IMR-90 (cell line): ENCODE data around the gene PI4KA. TPM values are rescaled to one million over a fixed set of nuclear protein-coding genes. Genes with fewer than 3 reads are reported as not detected.
A peak's percentile ranks its signal among the peaks of the same experiment; 100 is the strongest.

Source experiments
- ATAC-seq: fragments of 200-7000 bp; cut with Tn5 transposase; 2 replicates; pipeline ENCODE4 v1.9.1; 2020; ENCODE audit warnings: low read depth, mild to moderate bottlenecking, moderate library complexity
- BruUV-seq: library from RNA; stranded (reverse); fragments of 400-500 nt; replicated peaks from 2 replicates; lab custom pipeline; 2021; lab: Mats Ljungman, UMichigan
- CTCF ChIA-PET: fragments of 300-600 bp; formaldehyde crosslinking; extraction: SDS; loops from one replicate; lab custom pipeline; 2021; ENCODE audit warnings: antibody characterized with exemption; lab: Yijun Ruan, JAX
- POLR2A ChIA-PET: fragments of 300-600 bp; sonication (Branson Sonifier 250); formaldehyde crosslinking; loops from one replicate; lab custom pipeline; 2022; ENCODE audit warnings: antibody characterized with exemption; ENCODE audit not compliant: unreplicated experiment; lab: Charles Lee
- DNase-seq: peaks from one replicate; pipeline ENCODE4 v3.0.0; 2013
- H2AFZ ChIP-seq: replicated peaks from 2 replicates; pipeline ENCODE3; 2013; ENCODE audit warnings: low read length, mild to moderate bottlenecking; ENCODE audit not compliant: poor library complexity
- H2AK5ac ChIP-seq: 2 replicates; pipeline ENCODE4 v1.6.1; 2013; ENCODE audit warnings: low read depth, low read length, inconsistent platforms
- H2AK9ac ChIP-seq: replicated peaks from 2 replicates; pipeline ENCODE3; 2013; ENCODE audit warnings: mild to moderate bottlenecking, low read depth, low read length, moderate library complexity; ENCODE audit not compliant: poor library complexity
- H2BK120ac ChIP-seq: 2 replicates; pipeline ENCODE4 v1.6.1; 2013; ENCODE audit warnings: low read depth, low read length, inconsistent platforms
- H2BK15ac ChIP-seq: 3 replicates; pipeline ENCODE4 v1.6.1; 2013; ENCODE audit warnings: low read depth, low read length, inconsistent platforms
- H2BK20ac ChIP-seq: 2 replicates; pipeline ENCODE4 v1.6.1; 2013; ENCODE audit warnings: low read depth, mild to moderate bottlenecking, inconsistent platforms, low read length, moderate library complexity
- H2BK5ac ChIP-seq: 2 replicates; pipeline ENCODE4 v1.6.1; 2013; ENCODE audit warnings: mild to moderate bottlenecking, low read depth, low read length, inconsistent platforms; ENCODE audit not compliant: poor library complexity, severe bottlenecking
- H3K14ac ChIP-seq: replicated peaks from 2 replicates; pipeline ENCODE4 v1.6.1; 2013; ENCODE audit warnings: low read depth, low read length, inconsistent platforms
- H3K18ac ChIP-seq: 2 replicates; pipeline ENCODE4 v1.6.1; 2013; ENCODE audit warnings: low read depth, low read length, control low read depth
- H3K23ac ChIP-seq: 2 replicates; pipeline ENCODE4 v1.6.1; 2013; ENCODE audit warnings: low read depth, low read length, inconsistent platforms
- H3K27ac ChIP-seq: 2 replicates; pipeline ENCODE4 v1.5.1; 2013; ENCODE audit warnings: mild to moderate bottlenecking, control low read depth, low read length; ENCODE audit not compliant: insufficient read depth
- H3K27me3 ChIP-seq: 2 replicates; pipeline ENCODE4 v1.6.1; 2013; ENCODE audit warnings: low read length; ENCODE audit not compliant: control insufficient read depth, insufficient read depth
- H3K36me3 ChIP-seq: 2 replicates; pipeline ENCODE4 v1.6.1; 2013; ENCODE audit warnings: low read length, mixed read lengths; ENCODE audit not compliant: control insufficient read depth, insufficient read depth
- H3K4ac ChIP-seq: 2 replicates; pipeline ENCODE4 v1.6.1; 2013; ENCODE audit warnings: low read depth, low read length, inconsistent platforms
- H3K4me1 ChIP-seq: 2 replicates; pipeline ENCODE4 v1.6.1; 2013; ENCODE audit warnings: low read length, mixed read lengths; ENCODE audit not compliant: control insufficient read depth, insufficient read depth
- H3K4me2 ChIP-seq: 2 replicates; pipeline ENCODE4 v1.6.1; 2013; ENCODE audit warnings: low read depth, mild to moderate bottlenecking, control low read depth, low read length, moderate library complexity
- H3K4me3 ChIP-seq: 2 replicates; pipeline ENCODE4 v1.5.1; 2013; ENCODE audit warnings: low read depth, mild to moderate bottlenecking, control low read depth, low read length, moderate library complexity; ENCODE audit not compliant: insufficient read depth
- H3K56ac ChIP-seq: 2 replicates; pipeline ENCODE4 v1.6.1; 2013; ENCODE audit warnings: low read length, inconsistent platforms; ENCODE audit not compliant: insufficient read depth; ENCODE audit errors: extremely low read depth
- H3K79me1 ChIP-seq, 2 experiments: 2 replicates each; pipeline ENCODE4 v1.6.1; 2013; ENCODE audit warnings: low read length in 2 of 2, inconsistent platforms in 1 of 2, low read depth in 1 of 2
- H3K9ac ChIP-seq: 2 replicates; pipeline ENCODE4 v1.6.1; 2013; ENCODE audit warnings: low read depth, low read length, control low read depth
- H3K9me1 ChIP-seq: 2 replicates; pipeline ENCODE4 v1.6.1; 2013; ENCODE audit warnings: low read length, inconsistent platforms; ENCODE audit not compliant: insufficient read depth
- H3K9me3 ChIP-seq: 2 replicates; pipeline ENCODE4 v1.6.1; 2013; ENCODE audit warnings: low read length; ENCODE audit not compliant: control insufficient read depth, insufficient read depth
- H4K20me1 ChIP-seq: 2 replicates; pipeline ENCODE4 v1.6.1; 2013; ENCODE audit warnings: low read length, inconsistent platforms; ENCODE audit not compliant: insufficient read depth
- H4K5ac ChIP-seq: 2 replicates; pipeline ENCODE4 v1.6.1; 2013; ENCODE audit warnings: mild to moderate bottlenecking, low read depth, low read length, control low read depth
- H4K8ac ChIP-seq, 2 experiments: 2 replicates each; pipeline ENCODE4 v1.6.1; 2013; ENCODE audit warnings: low read depth in 2 of 2, low read length in 2 of 2, control low read depth in 1 of 2, inconsistent platforms in 1 of 2
- H4K91ac ChIP-seq: 2 replicates; pipeline ENCODE4 v1.6.1; 2013; ENCODE audit warnings: low read depth, low read length, inconsistent platforms; ENCODE audit not compliant: insufficient read depth
- CEBPB ChIP-seq: IDR thresholded peaks from 2 replicates; pipeline ENCODE4 v1.6.1; 2012; ENCODE audit warnings: low read depth, low read length, improper control_type of control experiment
- ELK1 ChIP-seq: fragments of 150-350 bp; IDR thresholded peaks from 2 replicates; pipeline ENCODE4 v1.6.1; 2016; ENCODE audit warnings: low read depth, mild to moderate bottlenecking, low read length, moderate library complexity, borderline replicate concordance
- MAZ ChIP-seq: IDR thresholded peaks from 2 replicates; pipeline ENCODE4 v1.6.1; 2012; ENCODE audit warnings: low read depth, mild to moderate bottlenecking, low read length, improper control_type of control experiment, moderate library complexity, borderline replicate concordance
- POLR2A ChIP-seq: IDR thresholded peaks from 2 replicates; pipeline ENCODE4 v1.6.1; 2012; ENCODE audit warnings: mild to moderate bottlenecking, low read depth, low read length
- RAD21 ChIP-seq: IDR thresholded peaks from 2 replicates; pipeline ENCODE4 v1.6.1; 2012; ENCODE audit warnings: low read length, improper control_type of control experiment
- RFX5 ChIP-seq: IDR thresholded peaks from 2 replicates; pipeline ENCODE4 v1.8.0; 2012; ENCODE audit warnings: low read depth, mild to moderate bottlenecking, low read length, moderate library complexity
- WGBS, 2 experiments: methylation state at CpG; one replicate each; pipeline versions ENCODE4 v1.1.5 to v1.1.7; 2013; ENCODE audit warnings: missing lambda C conversion rate in 2 of 2; ENCODE audit not compliant: insufficient read length in 1 of 2; ENCODE audit errors: extremely low coverage in 2 of 2; 5-methylcytosine and 5-hydroxymethylcytosine counted together
- dilution Hi-C: fragments of 300-500 bp; cut with HindIII; formaldehyde crosslinking; loops from one replicate; pipeline ENCODE4 v1.14.3; 2018; ENCODE audit warnings: low sequenced_read_pairs; ENCODE audit not compliant: unreplicated experiment
- in situ Hi-C: fragments of 300-500 bp; cut with MboI; formaldehyde crosslinking; loops from 3 replicates; pipeline ENCODE4 v1.14.3; 2019; ENCODE audit warnings: low sequenced_read_pairs, inconsistent platforms, mixed read lengths
- intact Hi-C: fragments of 100-400 bp; cut with micrococcal nuclease; formaldehyde crosslinking; loops from 2 replicates; pipeline ENCODE4 v1.10.0; 2022
- polyA plus RNA-seq, 3 experiments: library from polyadenylated mRNA; depleted of rRNA; stranded (reverse); fragments of >200 nt; gene quantifications; 2 replicates each; pipeline ENCODE4 v1.2.3, GENCODE V29; 2012; ENCODE audit warnings: low replicate concordance in 1 of 3
- total RNA-seq: library from RNA; depleted of rRNA; stranded (reverse); fragments of >200 nt; gene quantifications from 2 replicates; pipeline ENCODE4 v1.2.3, GENCODE V29; 2012

PI4KA gene
- total and polyA plus RNA-seq, 2 of the 4 experiments (the other 2 are of a cell fraction): 16.8 to 35.5 TPM

- no peak overlapping the region for H2AFZ ChIP-seq
- BruUV-seq: no TSS peak
- no peak overlapping the region for H4K8ac ChIP-seq
- peaks cover 51% of the 10 kb centered on the region for H3K36me3 ChIP-seq
- no peak overlapping the region for H3K56ac ChIP-seq
- no peak overlapping the region for H2BK5ac ChIP-seq
- POLR2A ChIA-PET: no interaction called here
- dilution Hi-C loops (no loop called here), in situ Hi-C loops (no loop called here), intact Hi-C loops (no loop called here)
- H3K27ac ChIP-seq: no peak overlapping the region
- H2AK5ac ChIP-seq: no peak overlapping the region
- H2BK120ac ChIP-seq: no peak overlapping the region
- H3K23ac ChIP-seq: no peak overlapping the region
- H2AK9ac ChIP-seq: peak overlapping the region; percentile 60
- H2BK15ac ChIP-seq: no peak overlapping the region
- H4K91ac ChIP-seq: no peak overlapping the region
- H3K4me3 ChIP-seq: no peak overlapping the region
- H3K27me3 ChIP-seq: no peaks in the 10 kb centered on the region
- H4K5ac ChIP-seq: no peak overlapping the region
- H4K20me1 ChIP-seq: 0 out of 2 replicates have a peak, but pooled peaks cover 3% of the 10 kb centered on the region
- peaks cover 0 to 3% of the 10 kb centered on the region in 2 experiments; a peak in 1 of 4 replicates for H3K79me1 ChIP-seq
- H3K9me1 ChIP-seq: peaks cover 7% of the 10 kb centered on the region; the same call in 1 of the 2 replicates
- H2BK20ac ChIP-seq: no peak overlapping the region
- H3K4me1 ChIP-seq: 0 out of 2 replicates have a peak, but pooled peaks cover 2% of the 10 kb centered on the region
- no peak overlapping the region for H3K18ac ChIP-seq
- no peak overlapping the region for H3K9ac ChIP-seq
- no peak overlapping the region for H3K4ac ChIP-seq
- H3K14ac ChIP-seq: no peak overlapping the region
- no peaks in the 10 kb centered on the region for H3K9me3 ChIP-seq
- WGBS, 2 experiments: 97% methylated on average over 8 of the region's 12 CpGs; no CpG with 5 or more reads in 1 of the 2 experiments
- no peak for ATAC-seq
- H3K4me2 ChIP-seq: no peak overlapping the region
- CTCF ChIA-PET: interaction anchor here (2.1 kb wide), 1 partner anchor 8 kb away, joined by 9 read pairs; no protein-coding TSS in a partner anchor
- TF ChIP-seq CEBPB (no peak), ELK1 (no peak), RAD21 (no peak), RFX5 (no peak), MAZ (no peak), POLR2A (no peak)
- no peak for DNase-seq
Observed at GRCh38 chr22:20792221-20792965, 66.2 kb downstream of the PI4KA start.
